ENCODE results near the gene CHST8. TPM values are rescaled to one million over a fixed set of nuclear protein-coding genes. Genes with fewer than 3 reads are reported as not detected.

CHST8 gene
- total RNA-seq, 1 experiment from 2014 or later: 33.5 TPM

GRCh38 chr19:33749619-33750175, 127.9 kb downstream of the CHST8 start (continued):
- TF ChIP-seq ZNF532 (CRISPR knock-in tag; IDR thresholded peaks at IDR 0.05; ENCODE audit: borderline replicate concordance): no peak
- no peak for TF ChIP-seq SMAD3 (CRISPR knock-in tag; IDR thresholded peaks at IDR 0.05; ENCODE audit: borderline replicate concordance)
- TF ChIP-seq NFATC4 (CRISPR knock-in tag; IDR thresholded peaks at IDR 0.05): no peak
- TF ChIP-seq ATF2 (CRISPR knock-in tag; IDR thresholded peaks at IDR 0.05; ENCODE audit: borderline replicate concordance, low read depth): no peak

GRCh38 chr19:33750587-33751435, 129.1 kb downstream of the CHST8 start:
- no peak for ATAC-seq
- POLR2A ChIA-PET: no interaction called here
- Mint-ChIP-seq H3K9me3 (no peaks in the 10 kb centered on the region), H3K36me3 (no peaks in the 10 kb centered on the region), H3K4me3 (no peak overlapping the region), H3K4me1 (no peaks in the 10 kb centered on the region), H3K27me3 (ENCODE audit: low read depth) (no peaks in the 10 kb centered on the region), H3K27ac (no peak overlapping the region)
- DNase-seq (ENCODE audit: low spot score): no peak
- CTCF ChIA-PET: interaction anchor here (0.6 to 1.2 kb wide), 4 partner anchors 27 to 335 kb away, joined by 3 to 8 read pairs (median 4); no protein-coding TSS in a partner anchor
- TF ChIP-seq AFF4 (CRISPR knock-in tag; IDR thresholded peaks at IDR 0.05; ENCODE audit: borderline replicate concordance): no peak
- no peak for TF ChIP-seq TCF7 (CRISPR knock-in tag; IDR thresholded peaks at IDR 0.05; ENCODE audit: low read depth)
- TF ChIP-seq TP53 (CRISPR knock-in tag; IDR thresholded peaks at IDR 0.05): no peak
- no peak for TF ChIP-seq IRF1 (CRISPR knock-in tag; IDR thresholded peaks at IDR 0.05)
- TF ChIP-seq MYBL2 (CRISPR knock-in tag; IDR thresholded peaks at IDR 0.05): no peak
- no peak for TF ChIP-seq STAT6 (CRISPR knock-in tag; conservative IDR thresholded peaks at IDR 0.05; ENCODE audit: low read depth)
- no peak for TF ChIP-seq OVOL2 (CRISPR knock-in tag; IDR thresholded peaks at IDR 0.05; ENCODE audit: borderline replicate concordance)
- no peak for TF ChIP-seq ZBTB21 (CRISPR knock-in tag; IDR thresholded peaks at IDR 0.05; ENCODE audit: borderline replicate concordance)
- TF ChIP-seq HMGA2 (CRISPR knock-in tag; IDR thresholded peaks at IDR 0.05): no peak
- TF ChIP-seq KAT7 (CRISPR knock-in tag; IDR thresholded peaks at IDR 0.05; ENCODE audit: borderline replicate concordance): no peak
- TF ChIP-seq JAZF1 (CRISPR knock-in tag; IDR thresholded peaks at IDR 0.05): no peak
- TF ChIP-seq TEAD4 (CRISPR knock-in tag; IDR thresholded peaks at IDR 0.05): no peak
- TF ChIP-seq ATF2 (CRISPR knock-in tag; IDR thresholded peaks at IDR 0.05; ENCODE audit: borderline replicate concordance, low read depth): no peak

Data from WTC11 (cell line).